ACC112 (cell line): ENCODE data around the gene LILRB2.
"Not testable (repeated sequence)": the region's sequence is repeated elsewhere in the genome, so short reads cannot be mapped to it uniquely, and the experiment has no call there.

Experiments used
- H2AFZ ChIP-seq: fragments of 200-600 bp; sonication (generic); one replicate; pipeline ENCODE4 v1.6.0; 2017; ENCODE audit warnings: antibody characterized with exemption, low read length; ENCODE audit not compliant: unreplicated experiment
- H3K27ac ChIP-seq: fragments of 200-600 bp; sonication (generic); 2 replicates; pipeline ENCODE4 v1.5.1; 2014; ENCODE audit warnings: low read depth, mild to moderate bottlenecking, antibody characterized with exemption, low read length, moderate library complexity
- H3K27me3 ChIP-seq: fragments of 200-600 bp; sonication (generic); 2 replicates; pipeline ENCODE4 v1.6.1; 2014; ENCODE audit warnings: mild to moderate bottlenecking, antibody characterized with exemption, low read length, moderate library complexity, mixed read lengths; ENCODE audit not compliant: insufficient read depth
- H3K36me3 ChIP-seq: fragments of 200-600 bp; sonication (generic); 2 replicates; pipeline ENCODE4 v1.6.1; 2016; ENCODE audit warnings: mild to moderate bottlenecking, antibody characterized with exemption, low read length, moderate library complexity, mixed read lengths; ENCODE audit not compliant: insufficient read depth
- H3K4me1 ChIP-seq: fragments of 200-600 bp; sonication (generic); one replicate; pipeline ENCODE4 v1.6.1; 2016; ENCODE audit warnings: low read length, mixed read lengths; ENCODE audit not compliant: insufficient read depth, unreplicated experiment, control insufficient read depth
- H3K4me3 ChIP-seq: fragments of 200-600 bp; sonication (generic); 2 replicates; pipeline ENCODE4 v1.5.1; 2014; ENCODE audit warnings: mild to moderate bottlenecking, low read depth, low read length
- H3K79me2 ChIP-seq: fragments of 200-600 bp; sonication (generic); one replicate; pipeline ENCODE4 v1.6.0; 2016; ENCODE audit warnings: low read length; ENCODE audit not compliant: control insufficient read depth, unreplicated experiment, insufficient read depth

Gene LILRB2

GRCh38 chr19:54305141-54305540 lies 24.2 kb upstream of the LILRB2 start:
- H3K36me3 ChIP-seq: no peaks in the 10 kb centered on the region
- no peak overlapping the region for H2AFZ ChIP-seq
- H3K27me3 ChIP-seq: peaks cover 9% of the 10 kb centered on the region
- H3K4me3 ChIP-seq: no peak overlapping the region
- H3K27ac ChIP-seq: no peak overlapping the region
- H3K79me2 ChIP-seq: no peaks in the 10 kb centered on the region
- no peaks in the 10 kb centered on the region for H3K4me1 ChIP-seq

- Histone ChIP-seq H3K36me3 (no peaks in the 10 kb centered on the region), H3K27ac (no peak overlapping the region), H3K27me3 (peaks cover 23% of the 10 kb centered on the region), H3K79me2 (no peaks in the 10 kb centered on the region), H3K4me1 (no peaks in the 10 kb centered on the region), H3K4me3 (no peak overlapping the region), H2AFZ (no peak overlapping the region)
These were observed 21.3 kb upstream of the LILRB2 start for GRCh38 chr19:54302257-54302656.

GRCh38 chr19:54299515-54299914 lies 18.6 kb upstream of the LILRB2 start:
- Histone ChIP-seq H3K27me3 (peaks cover 23% of the 10 kb centered on the region), H3K36me3 (no peaks in the 10 kb centered on the region), H3K4me3 (no peak overlapping the region), H3K27ac (no peak overlapping the region), H2AFZ (no peak overlapping the region), H3K79me2 (no peaks in the 10 kb centered on the region), H3K4me1 (no peaks in the 10 kb centered on the region)

- H3K4me1 ChIP-seq: no peaks in the 10 kb centered on the region
- H3K27me3 ChIP-seq: peaks cover 23% of the 10 kb centered on the region
These were observed 18.2 kb upstream of the LILRB2 start for GRCh38 chr19:54299126-54299498.

GRCh38 chr19:54298357-54299125 lies 17.6 kb upstream of the LILRB2 start:
- H3K36me3 ChIP-seq: no peaks in the 10 kb centered on the region
- no peak overlapping the region for H3K4me3 ChIP-seq
- H3K27ac ChIP-seq: no peak overlapping the region
- H3K27me3 ChIP-seq: peaks cover 27% of the 10 kb centered on the region
- no peak overlapping the region for H2AFZ ChIP-seq
- no peaks in the 10 kb centered on the region for H3K79me2 ChIP-seq
- H3K4me1 ChIP-seq: no peaks in the 10 kb centered on the region

More at GRCh38 chr19:54299126-54299498, 18.2 kb upstream of the LILRB2 start:
- Histone ChIP-seq H3K79me2 (no peaks in the 10 kb centered on the region), H3K4me3 (no peak overlapping the region), H3K27ac (no peak overlapping the region), H2AFZ (no peak overlapping the region), H3K36me3 (no peaks in the 10 kb centered on the region)

GRCh38 chr19:54297759-54298305 lies 16.9 kb upstream of the LILRB2 start:
- no peaks in the 10 kb centered on the region for H3K4me1 ChIP-seq
- H2AFZ ChIP-seq: no peak overlapping the region
- H3K36me3 ChIP-seq: no peaks in the 10 kb centered on the region
- H3K27ac ChIP-seq: no peak overlapping the region
- peaks cover 33% of the 10 kb centered on the region for H3K27me3 ChIP-seq
- H3K79me2 ChIP-seq: no peaks in the 10 kb centered on the region
- no peak overlapping the region for H3K4me3 ChIP-seq

GRCh38 chr19:54294539-54294938 lies 13.6 kb upstream of the LILRB2 start:
- H3K27me3 ChIP-seq: peaks cover 38% of the 10 kb centered on the region
- H3K4me1 ChIP-seq: no peaks in the 10 kb centered on the region
- H3K27ac ChIP-seq: no peak overlapping the region
- no peak overlapping the region for H2AFZ ChIP-seq
- no peaks in the 10 kb centered on the region for H3K79me2 ChIP-seq
- H3K36me3 ChIP-seq: no peaks in the 10 kb centered on the region
- no peak overlapping the region for H3K4me3 ChIP-seq

- H3K36me3 ChIP-seq, H2AFZ ChIP-seq, H3K79me2 ChIP-seq, H3K4me1 ChIP-seq, H3K4me3 ChIP-seq, H3K27ac ChIP-seq: not testable (repeated sequence)
- H3K27me3 ChIP-seq: peaks cover 23% of the 10 kb centered on the region
These were observed 8.2 kb upstream of the LILRB2 start for GRCh38 chr19:54289160-54289559.

GRCh38 chr19:54287456-54287855 lies 6.5 kb upstream of the LILRB2 start:
- Histone ChIP-seq H3K79me2 (no peaks in the 10 kb centered on the region), H2AFZ (no peak overlapping the region), H3K36me3 (no peaks in the 10 kb centered on the region), H3K4me3 (no peak overlapping the region), H3K27me3 (peaks cover 21% of the 10 kb centered on the region), H3K4me1 (peaks cover 3% of the 10 kb centered on the region), H3K27ac (0 out of 2 replicates have a peak overlapping the region, but pooled peaks have one; percentile 29)

GRCh38 chr19:54286283-54286682 lies 5.4 kb upstream of the LILRB2 start:
- H2AFZ ChIP-seq, H3K36me3 ChIP-seq, H3K27ac ChIP-seq, H3K79me2 ChIP-seq, H3K4me3 ChIP-seq, H3K4me1 ChIP-seq: not testable (repeated sequence)
- H3K27me3 ChIP-seq: peaks cover 17% of the 10 kb centered on the region

- not testable (repeated sequence) for H3K4me3 ChIP-seq, H3K36me3 ChIP-seq, H3K27ac ChIP-seq, H3K79me2 ChIP-seq, H3K4me1 ChIP-seq, H2AFZ ChIP-seq
- peaks cover 14% of the 10 kb centered on the region for H3K27me3 ChIP-seq
These were observed 4.6 kb upstream of the LILRB2 start for GRCh38 chr19:54285427-54286056.
